GM13976 (cell line): ENCODE data around the gene C6orf47.

Experiments
- DNase-seq: peaks from one replicate; pipeline ENCODE4 v3.0.0; 2012; ENCODE audit warnings: low spot score
- in situ Hi-C: fragments of 300-500 bp; cut with MboI; formaldehyde crosslinking; loops from one replicate; pipeline ENCODE4 v1.12.0; 2022; ENCODE audit warnings: low sequenced_read_pairs, mixed read lengths, inconsistent platforms; ENCODE audit not compliant: unreplicated experiment
- TF ChIP-seq, protein P1 (sequence below): IDR thresholded peaks from 2 replicates; pipeline ENCODE4 v1.5.1; 2012; ENCODE audit warnings: borderline replicate concordance, mild to moderate bottlenecking; ENCODE audit not compliant: insufficient read depth; ENCODE audit errors: extremely low read depth, missing control alignments, control extremely low read depth

The C6orf47 gene

GRCh38 chr6:31621320-31621939, 39.1 kb downstream of the C6orf47 start:
- DNase-seq, result no peak
- TF ChIP-seq, protein P1, sequence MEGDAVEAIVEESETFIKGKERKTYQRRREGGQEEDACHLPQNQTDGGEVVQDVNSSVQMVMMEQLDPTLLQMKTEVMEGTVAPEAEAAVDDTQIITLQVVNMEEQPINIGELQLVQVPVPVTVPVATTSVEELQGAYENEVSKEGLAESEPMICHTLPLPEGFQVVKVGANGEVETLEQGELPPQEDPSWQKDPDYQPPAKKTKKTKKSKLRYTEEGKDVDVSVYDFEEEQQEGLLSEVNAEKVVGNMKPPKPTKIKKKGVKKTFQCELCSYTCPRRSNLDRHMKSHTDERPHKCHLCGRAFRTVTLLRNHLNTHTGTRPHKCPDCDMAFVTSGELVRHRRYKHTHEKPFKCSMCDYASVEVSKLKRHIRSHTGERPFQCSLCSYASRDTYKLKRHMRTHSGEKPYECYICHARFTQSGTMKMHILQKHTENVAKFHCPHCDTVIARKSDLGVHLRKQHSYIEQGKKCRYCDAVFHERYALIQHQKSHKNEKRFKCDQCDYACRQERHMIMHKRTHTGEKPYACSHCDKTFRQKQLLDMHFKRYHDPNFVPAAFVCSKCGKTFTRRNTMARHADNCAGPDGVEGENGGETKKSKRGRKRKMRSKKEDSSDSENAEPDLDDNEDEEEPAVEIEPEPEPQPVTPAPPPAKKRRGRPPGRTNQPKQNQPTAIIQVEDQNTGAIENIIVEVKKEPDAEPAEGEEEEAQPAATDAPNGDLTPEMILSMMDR, result no peak

GRCh38 chr6:31620586-31621319, 39.8 kb downstream of the C6orf47 start, which contains the start of gene PRRC2A:
PRRC2A (plus strand) TSS chr6:31620715; CDS start chr6:31622790, 2,075 bp downstream.
- TF ChIP-seq, protein P1, result no peak

More at GRCh38 chr6:31621320-31621939, 39.1 kb downstream of the C6orf47 start:
- in situ Hi-C loops, result no loop called here

DNA sequence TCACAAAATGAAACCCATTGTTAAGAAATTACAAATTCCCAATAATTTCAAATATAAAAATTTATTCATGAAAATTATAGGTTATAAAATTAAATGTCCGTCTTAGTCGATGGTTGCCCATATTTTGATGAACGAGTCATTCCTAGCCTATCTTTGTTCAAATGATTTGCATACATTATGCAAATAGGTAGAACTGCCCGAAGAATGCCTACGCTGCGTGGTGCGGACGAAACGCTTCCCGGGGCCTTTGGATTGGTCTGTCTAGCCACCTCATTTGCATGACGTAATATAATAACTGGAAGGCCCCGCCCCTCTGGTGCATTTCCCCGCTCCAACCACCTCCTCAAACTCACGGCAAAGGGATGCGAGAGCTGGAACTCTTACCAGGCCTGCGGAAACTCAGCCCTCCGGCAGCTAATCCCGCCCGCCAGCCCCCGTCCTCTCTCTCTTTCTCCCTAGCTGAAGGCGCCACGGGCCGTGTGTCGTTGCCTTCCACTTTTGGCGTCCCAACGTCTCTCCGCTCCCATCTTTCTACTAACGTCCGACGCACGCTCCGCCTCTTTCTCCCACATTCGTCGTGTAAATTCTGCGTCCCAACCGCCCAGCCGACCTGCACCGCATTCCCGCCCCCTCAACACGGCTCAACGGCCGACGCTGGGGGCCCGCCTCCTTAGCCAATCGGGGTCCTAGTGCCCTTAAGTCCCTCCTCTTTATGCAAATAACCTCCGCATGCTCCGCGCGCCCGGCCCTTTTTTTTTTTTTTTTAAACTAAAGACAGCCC, 40.6 kb downstream of the C6orf47 start:
- in situ Hi-C loops, result no loop called here

More at GRCh38 chr6:31620586-31621319, 39.8 kb downstream of the C6orf47 start, which contains the start of gene PRRC2A:
- in situ Hi-C loops, result no loop called here
- DNase-seq, result peak; percentile 98

DNA sequence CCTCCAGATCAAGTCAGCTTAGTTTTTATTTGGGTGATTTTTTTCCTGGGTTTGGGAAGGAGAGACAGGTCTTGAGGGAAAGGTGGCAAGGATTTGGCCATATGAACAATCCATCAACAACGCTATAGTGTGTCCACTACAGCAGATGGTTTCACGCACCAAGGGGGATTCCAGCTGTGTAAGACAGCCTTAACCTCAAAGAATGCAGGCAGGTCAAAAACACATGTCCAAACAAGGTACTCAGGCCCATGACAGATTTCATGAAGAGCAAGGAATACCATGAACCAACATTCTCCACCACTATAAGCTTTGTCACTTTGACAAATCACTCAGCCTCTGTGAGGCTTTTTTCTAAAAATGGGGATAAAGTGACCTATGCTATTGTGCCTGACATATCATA, 43.6 kb downstream of the C6orf47 start:
- in situ Hi-C loops, result no loop called here

More for the DNA sequence above, 40.6 kb downstream of the C6orf47 start:
- peak; percentile 89 for DNase-seq
- TF ChIP-seq, protein P1, result no peak

GRCh38 chr6:31615748-31616147, 44.8 kb downstream of the C6orf47 start:
- TF ChIP-seq, protein P1, result no peak
- in situ Hi-C loops, result no loop called here
- no peak for DNase-seq

More for the DNA sequence above, 43.6 kb downstream of the C6orf47 start:
- DNase-seq, result no peak
- TF ChIP-seq, protein P1, result no peak
